Peyer's patch (tissue), 4 donors: ENCODE data around the gene RECK. TPM values are rescaled to one million over a fixed set of nuclear protein-coding genes. Genes with fewer than 3 reads are reported as not detected.

Experiments
- DNase-seq, 3 donors: peaks; one replicate each; pipeline ENCODE4 v3.0.0-alpha.2; 2017 to 2019
- H3K27ac ChIP-seq, 4 donors: fragments of 200-600 bp; sonication (generic); one replicate each; pipeline ENCODE4 v1.5.1; 2016 to 2019
- H3K27me3 ChIP-seq, 2 donors: fragments of 200-600 bp; sonication (generic); one replicate each; pipeline ENCODE4 v1.5.1; 2019
- H3K36me3 ChIP-seq, 3 donors: fragments of 200-600 bp; sonication (generic); one replicate each; pipeline ENCODE4 v1.5.1; 2016 to 2019
- H3K4me1 ChIP-seq, 4 donors: fragments of 200-600 bp; sonication (generic); one replicate each; pipeline ENCODE4 v1.5.1; 2016 to 2019
- H3K4me3 ChIP-seq, 4 donors: fragments of 200-600 bp; sonication (generic); 1 replicate in 3 of 4; 2 replicates in 1 of 4; pipeline ENCODE4 v1.5.1; 2016 to 2019; ENCODE audit warnings: mild to moderate bottlenecking in 1 of 4
- H3K9me3 ChIP-seq, 4 donors: fragments of 200-600 bp; sonication (generic); one replicate each; pipeline ENCODE4 v1.5.1; 2016 to 2019; ENCODE audit warnings: mild to moderate bottlenecking in 1 of 4
- CTCF ChIP-seq, 6 experiments: fragments of 450-650 bp in 4 of 6; fragments of 200-600 bp in 2 of 6; sonication (generic) in 1 of 6; IDR thresholded peaks; one replicate each; pipeline ENCODE4 v1.5.1; 2017 to 2019; ENCODE audit warnings: antibody characterized with exemption in 6 of 6, mild to moderate bottlenecking in 3 of 6, moderate library complexity in 1 of 6
- POLR2A ChIP-seq, 2 donors: fragments of 450-650 bp; IDR thresholded peaks; one replicate each; pipeline ENCODE4 v1.5.1; 2017; ENCODE audit warnings: antibody characterized with exemption in 2 of 2, mild to moderate bottlenecking in 2 of 2, moderate library complexity in 2 of 2
- total RNA-seq, 4 donors: library from RNA; depleted of rRNA; stranded (reverse); fragments of >200 nt; gene quantifications; one replicate each; pipeline ENCODE4 v1.1.0, GENCODE V29; 2016

Gene RECK
- total RNA-seq, 4 donors from 2014 or later, result 1.9 to 8.3 (median 5.9) TPM

- DNase-seq, result no peak
- no peaks in the 10 kb centered on the region for H3K4me1 ChIP-seq
- no peak overlapping the region for H3K27ac ChIP-seq
- H3K4me3 ChIP-seq, result no peak overlapping the region
- no peaks in the 10 kb centered on the region for H3K9me3 ChIP-seq
- no peaks in the 10 kb centered on the region for H3K36me3 ChIP-seq
- no peak for TF ChIP-seq CTCF (IDR thresholded peaks at IDR 0.05)
- no peak for TF ChIP-seq POLR2A (IDR thresholded peaks at IDR 0.05)
- H3K27me3 ChIP-seq, result no peaks in the 10 kb centered on the region
These were observed 14.7 kb upstream of the RECK start for GRCh38 chr9:36021968-36022367.

GRCh38 chr9:36023260-36024048, 13.3 kb upstream of the RECK start:
- no peaks in the 10 kb centered on the region for H3K9me3 ChIP-seq
- no peak for TF ChIP-seq POLR2A (IDR thresholded peaks at IDR 0.05)
- peak; percentile 45 to 91 (median 82) for TF ChIP-seq CTCF (IDR thresholded peaks at IDR 0.05)
- H3K27me3 ChIP-seq, result no peaks in the 10 kb centered on the region
- H3K4me3 ChIP-seq, result no peak overlapping the region
- peak; percentile 60 to 88 (median 64) for DNase-seq
- no peak overlapping the region for H3K27ac ChIP-seq
- no peaks in the 10 kb centered on the region for H3K36me3 ChIP-seq
- H3K4me1 ChIP-seq, result no peaks in the 10 kb centered on the region

- no peak overlapping the region for H3K4me3 ChIP-seq
- H3K4me1 ChIP-seq, result no peaks in the 10 kb centered on the region
- H3K27me3 ChIP-seq, result no peaks in the 10 kb centered on the region
- no peak for DNase-seq
- no peaks in the 10 kb centered on the region for H3K9me3 ChIP-seq
- H3K36me3 ChIP-seq, result no peaks in the 10 kb centered on the region
- TF ChIP-seq POLR2A (IDR thresholded peaks at IDR 0.05) (no peak), CTCF (IDR thresholded peaks at IDR 0.05) (no peak)
- no peak overlapping the region for H3K27ac ChIP-seq
These were observed 11.0 kb upstream of the RECK start for GRCh38 chr9:36025746-36026145.

- no peaks in the 10 kb centered on the region for H3K36me3 ChIP-seq
- H3K4me3 ChIP-seq, result no peak overlapping the region
- TF ChIP-seq CTCF (IDR thresholded peaks at IDR 0.05) (no peak), POLR2A (IDR thresholded peaks at IDR 0.05) (no peak)
- H3K4me1 ChIP-seq, result no peaks in the 10 kb centered on the region
- DNase-seq, result no peak
- H3K9me3 ChIP-seq, result no peaks in the 10 kb centered on the region
- H3K27ac ChIP-seq, result peak overlapping the region in 1 of 4 donors; percentile 3
- no peaks in the 10 kb centered on the region for H3K27me3 ChIP-seq
These were observed 7.5 kb upstream of the RECK start for GRCh38 chr9:36029202-36029601.

GRCh38 chr9:36029765-36030528, 6.8 kb upstream of the RECK start:
- H3K4me3 ChIP-seq, result no peak overlapping the region
- H3K9me3 ChIP-seq, result no peaks in the 10 kb centered on the region
- peak overlapping the region in 1 of 4 donors; percentile 15 for H3K27ac ChIP-seq
- no peaks in the 10 kb centered on the region for H3K36me3 ChIP-seq
- H3K4me1 ChIP-seq, result no peaks in the 10 kb centered on the region
- TF ChIP-seq CTCF (IDR thresholded peaks at IDR 0.05), result no peak
- TF ChIP-seq POLR2A (IDR thresholded peaks at IDR 0.05), result no peak
- DNase-seq, result no peak
- H3K27me3 ChIP-seq, result no peaks in the 10 kb centered on the region
